HUES48 (cell line): Measurements from ENCODE around the gene MYOCD.
A peak's percentile ranks its signal among the peaks of the same experiment; 100 is the strongest.

Experiments
- H3K27ac ChIP-seq: one replicate; pipeline ENCODE4 v1.7.0; 2013; ENCODE audit warnings: low read depth, low read length, inconsistent platforms
- H3K27me3 ChIP-seq: 2 replicates; pipeline ENCODE4 v1.6.1; 2013; ENCODE audit warnings: mild to moderate bottlenecking, low read length; ENCODE audit not compliant: control insufficient read depth, insufficient read depth
- H3K36me3 ChIP-seq: 2 replicates; pipeline ENCODE4 v1.6.1; 2013; ENCODE audit warnings: low read length; ENCODE audit not compliant: control insufficient read depth, insufficient read depth
- H3K4me1 ChIP-seq: 2 replicates; pipeline ENCODE4 v1.6.1; 2013; ENCODE audit warnings: mild to moderate bottlenecking, low read length; ENCODE audit not compliant: control insufficient read depth, insufficient read depth
- H3K4me3 ChIP-seq: 2 replicates; pipeline ENCODE4 v1.5.1; 2013; ENCODE audit warnings: mild to moderate bottlenecking, low read depth, low read length
- H3K9ac ChIP-seq: 2 replicates; pipeline ENCODE4 v1.6.1; 2013; ENCODE audit warnings: mild to moderate bottlenecking, low read depth, low read length, moderate library complexity
- H3K9me3 ChIP-seq: 2 replicates; pipeline ENCODE4 v1.6.1; 2013; ENCODE audit warnings: low read length; ENCODE audit not compliant: control insufficient read depth, insufficient read depth

The MYOCD gene

GRCh38 chr17:12665263-12666210 is at the start of gene MYOCD:
Gene MYOCD (plus strand): TSS chr17:12665890. CDS start chr17:12666189, 299 bp downstream.
- 0 out of 2 replicates have a peak, but pooled peaks cover 4% of the 10 kb centered on the region for H3K4me1 ChIP-seq
- no peaks in the 10 kb centered on the region for H3K36me3 ChIP-seq
- peaks cover 31% of the 10 kb centered on the region for H3K27me3 ChIP-seq
- H3K9me3 ChIP-seq, result no peaks in the 10 kb centered on the region
- no peak within 1 kb of the TSS; the same call in 1 of the 2 replicates for H3K9ac ChIP-seq
- peak within 1 kb of the TSS; percentile 28 for H3K27ac ChIP-seq
- peak within 1 kb of the TSS; percentile 78 for H3K4me3 ChIP-seq

- Histone ChIP-seq H3K27ac (no peak overlapping the region), H3K36me3 (no peaks in the 10 kb centered on the region), H3K9ac (no peak overlapping the region), H3K9me3 (no peaks in the 10 kb centered on the region), H3K27me3 (no peaks in the 10 kb centered on the region), H3K4me1 (peaks cover 14% of the 10 kb centered on the region), H3K4me3 (no peak overlapping the region)
Observed at GRCh38 chr17:12616161-12616560, 49.5 kb upstream of the MYOCD start.

GRCh38 chr17:12618557-12618956 is 47.1 kb upstream of the MYOCD start:
- Histone ChIP-seq H3K4me1 (peaks cover 18% of the 10 kb centered on the region), H3K9ac (no peak overlapping the region), H3K27ac (no peak overlapping the region), H3K27me3 (no peaks in the 10 kb centered on the region), H3K36me3 (no peaks in the 10 kb centered on the region), H3K4me3 (no peak overlapping the region), H3K9me3 (no peaks in the 10 kb centered on the region)

GRCh38 chr17:12619459-12620199 is 46.1 kb upstream of the MYOCD start:
- Histone ChIP-seq H3K27ac (peak overlapping the region; percentile 78), H3K4me1 (peaks cover 27% of the 10 kb centered on the region), H3K27me3 (no peaks in the 10 kb centered on the region), H3K4me3 (no peak overlapping the region), H3K9me3 (no peaks in the 10 kb centered on the region), H3K9ac (no peak overlapping the region), H3K36me3 (no peaks in the 10 kb centered on the region)

DNA sequence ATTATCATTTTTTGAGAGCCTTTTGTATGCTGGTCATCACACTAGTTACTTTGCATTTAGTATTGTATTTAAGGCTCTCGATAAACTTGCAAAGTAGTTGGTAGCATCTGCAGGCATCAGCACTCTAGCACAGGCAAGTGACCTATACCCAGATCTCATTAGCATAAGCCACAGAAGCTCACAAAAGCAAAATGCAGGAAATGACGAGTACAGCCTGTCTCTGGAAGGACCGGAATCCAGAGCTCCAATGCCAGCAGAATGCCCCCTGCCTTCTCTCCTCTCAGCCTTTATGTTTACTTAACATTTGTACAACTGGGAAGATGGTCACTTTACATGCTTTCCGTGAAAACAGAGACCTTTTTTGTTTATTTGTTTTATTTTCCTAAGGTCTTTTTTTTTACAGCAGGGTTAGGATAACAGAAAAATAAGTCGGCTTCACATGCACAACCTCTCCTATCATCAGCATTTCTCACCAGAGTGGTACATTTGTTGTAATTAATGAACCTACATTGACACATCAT is 45.4 kb upstream of the MYOCD start:
- H3K27me3 ChIP-seq, result no peaks in the 10 kb centered on the region
- peak overlapping the region; percentile 78 for H3K27ac ChIP-seq
- no peak overlapping the region for H3K9ac ChIP-seq
- no peaks in the 10 kb centered on the region for H3K36me3 ChIP-seq
- H3K4me1 ChIP-seq, result peaks cover 27% of the 10 kb centered on the region
- no peaks in the 10 kb centered on the region for H3K9me3 ChIP-seq
- no peak overlapping the region for H3K4me3 ChIP-seq

DNA sequence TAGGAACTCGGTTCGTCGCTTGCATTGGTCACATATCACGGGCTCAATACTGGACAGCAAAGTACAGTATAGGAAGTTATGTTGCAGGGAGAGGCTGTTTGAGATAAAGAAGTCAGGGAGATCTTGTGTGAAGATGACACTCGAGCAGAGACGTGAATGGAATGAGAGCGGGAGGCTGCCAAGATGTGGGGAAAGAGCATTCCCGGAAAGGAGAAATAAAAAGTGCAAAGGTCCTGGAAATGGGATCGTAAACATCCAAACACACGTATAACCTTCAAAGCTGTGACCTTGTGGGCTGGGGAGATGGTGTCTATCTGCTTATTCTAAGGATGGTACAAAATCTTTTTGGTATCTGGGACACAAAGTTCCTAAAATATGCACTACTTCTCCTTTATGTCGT is 43.0 kb upstream of the MYOCD start:
- Histone ChIP-seq H3K36me3 (no peaks in the 10 kb centered on the region), H3K9ac (no peak overlapping the region), H3K9me3 (no peaks in the 10 kb centered on the region), H3K27ac (no peak overlapping the region), H3K27me3 (no peaks in the 10 kb centered on the region), H3K4me1 (peaks cover 33% of the 10 kb centered on the region), H3K4me3 (no peak overlapping the region)

DNA sequence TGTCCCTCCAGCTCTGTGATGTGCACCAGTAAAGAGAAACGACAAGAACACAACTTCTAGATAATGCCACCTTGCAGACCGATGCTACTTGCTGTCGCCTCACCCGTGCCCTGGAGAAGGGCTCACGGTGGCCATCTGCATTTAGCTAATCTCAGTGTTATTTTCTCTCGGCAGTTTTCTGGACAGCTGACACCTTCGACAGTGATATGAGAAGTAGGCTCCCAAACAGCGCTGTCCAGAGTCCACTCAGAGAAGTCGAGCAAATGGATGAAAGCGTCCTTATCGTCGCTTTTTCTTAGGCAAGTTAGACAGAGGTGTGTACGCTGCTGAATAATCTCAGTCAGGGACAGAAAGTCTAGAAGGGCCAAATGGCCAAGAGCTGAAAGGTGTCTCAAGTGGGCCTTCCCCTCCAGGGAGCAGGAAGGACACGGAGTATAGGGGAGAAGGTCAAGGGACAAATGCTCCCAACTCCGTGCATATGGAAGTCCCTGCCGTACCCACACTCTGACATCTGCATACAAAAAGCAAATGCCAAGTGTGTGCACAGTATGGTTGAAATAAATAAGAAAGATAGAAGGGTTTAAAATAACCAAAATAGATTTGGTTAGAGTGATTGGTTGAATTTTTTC is 42.4 kb upstream of the MYOCD start:
- H3K4me3 ChIP-seq, result no peak overlapping the region
- H3K27me3 ChIP-seq, result no peaks in the 10 kb centered on the region

GRCh38 chr17:12624211-12624610 is 41.5 kb upstream of the MYOCD start:
- H3K27me3 ChIP-seq, result no peaks in the 10 kb centered on the region
- H3K9ac ChIP-seq, result no peak overlapping the region
- no peak overlapping the region for H3K4me3 ChIP-seq
- no peaks in the 10 kb centered on the region for H3K36me3 ChIP-seq
- no peaks in the 10 kb centered on the region for H3K9me3 ChIP-seq
- H3K4me1 ChIP-seq, result peaks cover 34% of the 10 kb centered on the region
- no peak overlapping the region for H3K27ac ChIP-seq

More for the DNA sequence above, 42.4 kb upstream of the MYOCD start:
- H3K9ac ChIP-seq, result no peak overlapping the region
- H3K36me3 ChIP-seq, result no peaks in the 10 kb centered on the region
- no peak overlapping the region for H3K27ac ChIP-seq
- H3K4me1 ChIP-seq, result peaks cover 34% of the 10 kb centered on the region
- H3K9me3 ChIP-seq, result no peaks in the 10 kb centered on the region

DNA sequence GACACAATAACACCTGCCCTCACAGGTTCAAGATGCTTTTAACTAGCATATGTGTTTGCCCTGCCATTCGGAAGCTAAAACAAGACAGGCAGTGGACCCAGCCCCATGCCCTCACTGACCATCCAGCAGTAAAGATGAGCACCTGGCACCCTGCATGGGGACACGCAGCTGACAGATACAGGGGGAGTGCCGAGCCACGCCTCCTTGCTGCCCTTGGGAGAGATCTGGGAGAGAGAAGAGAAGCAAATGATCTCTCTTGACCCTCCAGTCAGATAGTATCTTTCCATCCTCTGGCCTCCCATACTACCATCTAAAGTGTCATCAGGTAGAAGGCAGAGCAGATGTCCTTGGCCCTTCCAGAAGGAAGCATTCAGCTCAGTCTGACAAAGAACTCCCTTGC is 40.6 kb upstream of the MYOCD start:
- no peak overlapping the region for H3K27ac ChIP-seq
- no peaks in the 10 kb centered on the region for H3K27me3 ChIP-seq
- H3K9me3 ChIP-seq, result no peaks in the 10 kb centered on the region
- peaks cover 25% of the 10 kb centered on the region for H3K4me1 ChIP-seq
- H3K4me3 ChIP-seq, result no peak overlapping the region
- no peaks in the 10 kb centered on the region for H3K36me3 ChIP-seq
- H3K9ac ChIP-seq, result no peak overlapping the region

GRCh38 chr17:12627177-12627629 is 38.5 kb upstream of the MYOCD start:
- H3K4me3 ChIP-seq, result no peak overlapping the region
- no peaks in the 10 kb centered on the region for H3K36me3 ChIP-seq
- no peaks in the 10 kb centered on the region for H3K27me3 ChIP-seq
- H3K4me1 ChIP-seq, result peaks cover 25% of the 10 kb centered on the region
- H3K9me3 ChIP-seq, result no peaks in the 10 kb centered on the region
- H3K27ac ChIP-seq, result no peak overlapping the region
- H3K9ac ChIP-seq, result no peak overlapping the region
